ENCODE data around the gene CXCR1. TPM values are rescaled to one million over a fixed set of nuclear protein-coding genes. Genes with fewer than 3 reads are reported as not detected.

CXCR1 gene
- total and polyA plus RNA-seq, 2 donors (not counting 1 experiment from before 2014, with no cell fraction given), result 0.04 TPM; not detected in 1

DNA sequence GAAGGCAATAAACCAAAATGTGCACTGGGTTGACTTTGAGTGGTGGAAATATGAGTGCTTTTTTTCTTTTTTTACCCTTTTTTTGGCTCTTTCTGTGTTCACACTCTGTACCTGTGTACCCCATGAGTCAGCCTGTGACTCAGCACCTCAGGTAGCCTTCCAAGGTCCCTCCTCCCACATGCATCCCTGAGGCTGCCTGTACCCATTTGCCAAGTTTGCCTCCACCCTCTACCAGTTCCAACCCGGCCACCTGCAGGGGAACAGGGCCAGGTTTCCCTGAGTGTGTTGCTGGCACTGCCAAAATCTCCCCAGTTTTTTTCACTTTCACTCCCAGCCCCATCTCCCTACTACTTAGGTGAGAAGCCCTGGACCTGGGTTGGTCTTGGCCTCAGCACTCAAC lies 14.0 kb downstream of the CXCR1 start:
- H3K27me3 Mint-ChIP-seq, result peaks cover 30% of the 10 kb centered on the region
- Histone ChIP-seq H3K27ac (ENCODE audit: low read length in 2 of 2) (no peak overlapping the region), H4K20me1 (ENCODE audit: control insufficient read depth, insufficient read depth, low read length, poor library complexity, severe bottlenecking) (no peaks in the 10 kb centered on the region), H3K4me3 (ENCODE audit: control extremely low read depth in 1 of 5, extremely low read depth in 1 of 5, insufficient read depth in 1 of 5, low read depth in 2 of 5, low read length in 4 of 5) (no peak overlapping the region), H3K4me2 (replicated peaks; ENCODE audit: low read depth, low read length, poor library complexity, severe bottlenecking) (no peak overlapping the region), H3K4me1 (ENCODE audit: control insufficient read depth in 2 of 2, insufficient read depth in 2 of 2, low read length in 2 of 2) (peaks cover 9 to 10% of the 10 kb centered on the region in 2 donors), H3K9me3 (ENCODE audit: control extremely low read depth in 1 of 3, control insufficient read depth in 2 of 3, insufficient read depth in 1 of 3, low read length in 2 of 3) (no peaks in the 10 kb centered on the region), H3K27me3 (replicated peaks in 1 of 4; ENCODE audit: control extremely low read depth in 1 of 4, control insufficient read depth in 3 of 4, insufficient read depth in 4 of 4, low read length in 3 of 4) (no peaks in the 10 kb centered on the region), H3K36me3 (replicated peaks in 1 of 2; ENCODE audit: control extremely low read depth in 1 of 2, control insufficient read depth in 1 of 2, extremely low read depth in 1 of 2, insufficient read depth in 2 of 2, low read length in 1 of 2) (no peaks in the 10 kb centered on the region), H3K9ac (ENCODE audit: low read length) (no peak overlapping the region), H3K79me2 (ENCODE audit: control insufficient read depth, insufficient read depth, low read length) (no peaks in the 10 kb centered on the region), H2AFZ (ENCODE audit: insufficient read depth, low read depth, low read length, poor library complexity, severe bottlenecking) (no peak overlapping the region)
- no peak for ATAC-seq (ENCODE audit: low read depth)
- no peak overlapping the region for H3K27ac Mint-ChIP-seq
- DNase-seq, result no peak
- WGBS (ENCODE audit: insufficient coverage), result 85% methylated on average over 1 of the region's 1 CpG
- POLR2A ChIA-PET, result no interaction called here
- intact Hi-C loops (cut with micrococcal nuclease), result no loop called here
- TF ChIP-seq EZH2 (IDR thresholded peaks at IDR 0.05; ENCODE audit: borderline replicate concordance, insufficient read depth, low read depth, low read length, poor library complexity, severe bottlenecking), result no peak
- TF ChIP-seq, protein P1, sequence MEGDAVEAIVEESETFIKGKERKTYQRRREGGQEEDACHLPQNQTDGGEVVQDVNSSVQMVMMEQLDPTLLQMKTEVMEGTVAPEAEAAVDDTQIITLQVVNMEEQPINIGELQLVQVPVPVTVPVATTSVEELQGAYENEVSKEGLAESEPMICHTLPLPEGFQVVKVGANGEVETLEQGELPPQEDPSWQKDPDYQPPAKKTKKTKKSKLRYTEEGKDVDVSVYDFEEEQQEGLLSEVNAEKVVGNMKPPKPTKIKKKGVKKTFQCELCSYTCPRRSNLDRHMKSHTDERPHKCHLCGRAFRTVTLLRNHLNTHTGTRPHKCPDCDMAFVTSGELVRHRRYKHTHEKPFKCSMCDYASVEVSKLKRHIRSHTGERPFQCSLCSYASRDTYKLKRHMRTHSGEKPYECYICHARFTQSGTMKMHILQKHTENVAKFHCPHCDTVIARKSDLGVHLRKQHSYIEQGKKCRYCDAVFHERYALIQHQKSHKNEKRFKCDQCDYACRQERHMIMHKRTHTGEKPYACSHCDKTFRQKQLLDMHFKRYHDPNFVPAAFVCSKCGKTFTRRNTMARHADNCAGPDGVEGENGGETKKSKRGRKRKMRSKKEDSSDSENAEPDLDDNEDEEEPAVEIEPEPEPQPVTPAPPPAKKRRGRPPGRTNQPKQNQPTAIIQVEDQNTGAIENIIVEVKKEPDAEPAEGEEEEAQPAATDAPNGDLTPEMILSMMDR (IDR thresholded peaks at IDR 0.05), result no peak
- CTCF ChIA-PET, result interaction anchor here (1.7 kb wide), 1 partner anchor 16 kb away, joined by 4 read pairs; no protein-coding TSS in a partner anchor
- H3K4me3 Mint-ChIP-seq, result no peak overlapping the region
- peaks cover 2% of the 10 kb centered on the region for H3K9me3 Mint-ChIP-seq (ENCODE audit: insufficient read depth)
- H3K4me1 Mint-ChIP-seq, result peaks cover 14% of the 10 kb centered on the region

DNA sequence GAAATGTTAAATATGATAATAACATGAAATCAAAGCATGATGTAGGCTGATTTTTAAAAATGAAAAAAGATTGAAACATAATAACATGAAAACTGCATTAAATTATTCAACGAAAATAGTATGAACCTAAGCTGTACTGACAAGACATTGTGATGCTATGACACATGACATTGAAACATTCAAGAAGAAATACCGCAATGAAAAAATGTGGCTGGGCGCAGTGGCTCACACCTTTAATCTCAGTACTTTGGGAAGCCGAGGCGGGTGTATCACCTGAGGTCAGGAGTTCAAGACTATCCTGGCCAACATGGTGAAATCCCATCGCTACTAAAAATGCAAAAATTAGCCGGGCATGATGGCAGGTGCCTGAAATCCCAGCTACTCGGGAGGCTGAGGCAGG lies 14.6 kb downstream of the CXCR1 start:
- peaks cover 9 to 10% of the 10 kb centered on the region in 2 donors for H3K4me1 ChIP-seq (ENCODE audit: control insufficient read depth in 2 of 2, insufficient read depth in 2 of 2, low read length in 2 of 2)
- no peaks in the 10 kb centered on the region for H3K9me3 ChIP-seq (ENCODE audit: control extremely low read depth in 1 of 3, control insufficient read depth in 2 of 3, insufficient read depth in 1 of 3, low read length in 2 of 3)
- no peak overlapping the region for H3K9ac ChIP-seq (ENCODE audit: low read length)
- DNase-seq, result no peak
- H3K4me3 ChIP-seq (ENCODE audit: control extremely low read depth in 1 of 5, extremely low read depth in 1 of 5, insufficient read depth in 1 of 5, low read depth in 2 of 5, low read length in 4 of 5), result no peak overlapping the region
- no peaks in the 10 kb centered on the region for H3K27me3 ChIP-seq (replicated peaks in 1 of 4; ENCODE audit: control extremely low read depth in 1 of 4, control insufficient read depth in 3 of 4, insufficient read depth in 4 of 4, low read length in 3 of 4)
- Mint-ChIP-seq H3K4me1 (peaks cover 14% of the 10 kb centered on the region), H3K4me3 (no peak overlapping the region), H3K27ac (no peak overlapping the region), H3K27me3 (peaks cover 25% of the 10 kb centered on the region), H3K9me3 (ENCODE audit: insufficient read depth) (no peaks in the 10 kb centered on the region)
- ChIA-PET POLR2A (no interaction called here), CTCF (no interaction called here)
- no peaks in the 10 kb centered on the region for H4K20me1 ChIP-seq (ENCODE audit: control insufficient read depth, insufficient read depth, low read length, poor library complexity, severe bottlenecking)
- no peak overlapping the region for H3K4me2 ChIP-seq (replicated peaks; ENCODE audit: low read depth, low read length, poor library complexity, severe bottlenecking)
- no peaks in the 10 kb centered on the region for H3K36me3 ChIP-seq (replicated peaks in 1 of 2; ENCODE audit: control extremely low read depth in 1 of 2, control insufficient read depth in 1 of 2, extremely low read depth in 1 of 2, insufficient read depth in 2 of 2, low read length in 1 of 2)
- WGBS (ENCODE audit: insufficient coverage), result 90% methylated on average over 7 of the region's 8 CpGs
- H3K27ac ChIP-seq (ENCODE audit: low read length in 2 of 2), result no peak overlapping the region
- no peak overlapping the region for H2AFZ ChIP-seq (ENCODE audit: insufficient read depth, low read depth, low read length, poor library complexity, severe bottlenecking)
- intact Hi-C loops (cut with micrococcal nuclease), result no loop called here
- H3K79me2 ChIP-seq (ENCODE audit: control insufficient read depth, insufficient read depth, low read length), result no peaks in the 10 kb centered on the region
- TF ChIP-seq EZH2 (IDR thresholded peaks at IDR 0.05; ENCODE audit: borderline replicate concordance, insufficient read depth, low read depth, low read length, poor library complexity, severe bottlenecking), result no peak
- TF ChIP-seq, protein P1 (IDR thresholded peaks at IDR 0.05), result no peak
- ATAC-seq (ENCODE audit: low read depth), result no peak
